Measurements from ENCODE around the gene CROCC2.

GRCh38 chr2:241039416-241039815 lies 133.3 kb downstream of the CROCC2 start:
- TF ChIP-seq EP300 (IDR thresholded peaks at IDR 0.05; ENCODE audit: borderline replicate concordance in 1 of 2, low read depth in 1 of 2, low read length in 1 of 2) (no peak), TAF1 (IDR thresholded peaks at IDR 0.05; ENCODE audit: borderline replicate concordance, low read depth, low read length) (no peak), CTCF (IDR thresholded peaks at IDR 0.05) (no peak), MAX (IDR thresholded peaks at IDR 0.05; ENCODE audit: low read depth) (no peak), CHD2 (IDR thresholded peaks at IDR 0.05; ENCODE audit: low read length, partially characterized antibody) (no peak), POLR2AphosphoS5 (IDR thresholded peaks at IDR 0.05; ENCODE audit: low read depth, low read length) (no peak), FOXM1 (IDR thresholded peaks at IDR 0.05; ENCODE audit: low read depth) (no peak)
